ENCODE data around the gene GNS.
"Not testable (repeated sequence)": the region's sequence is repeated elsewhere in the genome, so short reads cannot be mapped to it uniquely, and the experiment has no call there.

GNS gene

GRCh38 chr12:64780132-64780530 lies 20.9 kb upstream of the GNS start:
- DNase-seq (ENCODE audit: low read depth in 1 of 2, low spot score in 1 of 2), result no peak

GRCh38 chr12:64779354-64779974 lies 20.3 kb upstream of the GNS start:
- DNase-seq (ENCODE audit: low read depth in 1 of 2, low spot score in 1 of 2), result no peak

DNA sequence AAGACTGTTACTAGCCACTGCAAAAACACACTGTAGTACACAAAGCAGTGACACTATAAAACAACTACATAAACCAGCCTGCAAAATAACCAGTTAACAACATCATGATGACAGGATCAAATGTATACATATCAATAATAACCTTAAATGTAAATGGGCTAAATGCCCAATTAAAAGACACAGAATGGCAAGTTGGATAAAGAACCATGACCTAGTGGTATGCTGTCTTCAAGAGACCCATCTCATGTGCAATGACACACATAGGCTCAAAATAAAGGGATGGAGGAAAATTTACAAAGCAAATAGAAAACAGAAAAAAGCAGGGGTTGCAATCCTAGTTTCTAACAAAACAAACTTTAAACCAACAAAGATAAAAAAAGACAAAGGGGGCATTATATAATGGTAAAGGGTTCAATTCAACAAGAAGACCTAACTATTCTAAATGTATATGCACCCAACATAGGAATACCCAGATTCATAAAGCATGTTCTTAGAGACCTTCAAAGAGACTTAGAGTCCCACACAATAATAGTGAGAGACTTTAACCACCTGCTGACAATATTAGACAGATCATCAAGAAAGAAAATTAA lies 16.0 kb upstream of the GNS start:
- DNase-seq (ENCODE audit: low read depth in 1 of 2, low spot score in 1 of 2), result not testable (repeated sequence)

GRCh38 chr12:64773386-64773785 lies 14.2 kb upstream of the GNS start:
- DNase-seq (ENCODE audit: low read depth in 1 of 2, low spot score in 1 of 2), result no peak

GRCh38 chr12:64767495-64767894 lies 8.3 kb upstream of the GNS start:
- no peak for DNase-seq (ENCODE audit: low read depth in 1 of 2, low spot score in 1 of 2)

GRCh38 chr12:64760808-64761573 lies 1.8 kb upstream of the GNS start:
- no peak for DNase-seq (ENCODE audit: low read depth in 1 of 2, low spot score in 1 of 2)

DNA sequence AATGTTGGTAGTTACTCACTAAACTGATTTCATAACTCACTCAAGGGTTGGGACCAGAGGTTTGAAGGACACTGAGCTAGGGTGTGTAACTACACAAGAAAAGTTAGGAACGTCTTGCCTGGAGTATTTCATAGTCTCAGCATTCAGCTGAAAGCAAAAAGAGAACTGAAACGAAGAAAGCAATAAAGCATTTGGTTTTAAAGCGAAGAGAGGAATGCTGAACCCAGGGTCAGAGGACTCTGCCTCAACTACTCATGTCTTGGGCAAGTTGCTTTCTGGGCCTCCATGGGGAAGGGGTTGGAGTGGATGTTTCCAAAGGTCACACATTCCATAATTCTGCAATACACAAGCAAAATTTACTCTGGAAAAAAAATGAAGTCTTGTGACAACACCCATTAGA lies 1.4 kb downstream of the GNS start:
- no peak for DNase-seq (ENCODE audit: low read depth in 1 of 2, low spot score in 1 of 2)

DNA sequence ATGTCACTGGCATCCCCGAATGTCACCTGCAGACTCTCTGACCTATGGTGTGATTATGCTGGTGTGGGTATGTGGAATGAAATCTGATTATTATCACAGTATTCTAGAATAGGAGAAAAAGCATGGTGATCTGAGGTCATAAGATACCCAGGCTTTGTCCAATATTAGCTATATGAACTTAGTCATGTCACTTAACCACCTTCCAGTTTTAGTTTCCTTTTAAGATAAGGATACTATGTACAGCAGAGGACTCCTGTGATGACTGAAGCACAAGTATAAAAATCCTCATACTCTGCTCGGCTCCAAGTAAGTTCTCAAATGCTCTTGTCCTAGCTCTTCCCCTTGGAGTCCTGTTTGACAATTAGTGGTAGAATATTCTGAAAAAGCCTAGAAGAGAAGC lies 2.8 kb downstream of the GNS start:
- DNase-seq (ENCODE audit: low read depth in 1 of 2, low spot score in 1 of 2), result no peak

DNA sequence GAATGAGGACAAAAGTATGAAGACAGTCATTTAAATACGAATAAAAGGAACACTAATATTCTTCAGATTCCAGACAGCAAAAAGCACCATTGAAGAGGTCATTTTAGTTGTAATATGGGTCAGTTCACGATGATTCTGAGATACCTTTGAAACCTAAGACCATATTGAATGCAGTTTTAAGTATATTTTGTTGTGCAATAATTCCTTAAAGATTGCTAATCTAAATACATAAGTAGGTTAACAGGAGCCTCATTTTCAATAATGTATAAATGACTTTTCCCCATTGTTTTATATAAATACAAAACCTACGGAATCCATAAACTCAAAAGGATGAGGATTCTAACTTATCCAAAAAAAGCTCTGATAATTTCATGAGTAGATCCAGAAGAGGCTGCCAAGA lies 5.8 kb downstream of the GNS start:
- no peak for DNase-seq (ENCODE audit: low read depth in 1 of 2, low spot score in 1 of 2)

DNA sequence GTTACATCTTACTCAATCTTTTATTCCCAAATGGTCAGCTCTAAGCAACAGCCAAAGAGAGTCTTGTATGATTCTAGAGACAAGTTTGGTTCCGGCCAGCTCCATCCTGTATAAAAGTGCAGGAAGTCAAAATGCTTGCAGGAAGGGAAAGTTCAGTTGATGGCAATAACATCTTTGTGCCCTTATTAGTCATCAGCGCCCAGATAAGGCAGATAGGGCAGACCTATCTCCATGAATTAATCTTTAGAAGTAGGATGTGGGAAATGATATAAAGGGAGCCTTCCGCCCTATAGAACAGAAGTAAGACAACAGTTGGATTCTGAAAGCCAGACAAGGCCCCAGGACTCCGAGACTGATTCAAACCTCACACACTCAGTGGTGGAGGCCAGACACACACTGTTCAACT lies 6.4 kb downstream of the GNS start:
- DNase-seq (ENCODE audit: low read depth in 1 of 2, low spot score in 1 of 2), result no peak

- DNase-seq (ENCODE audit: low read depth in 1 of 2, low spot score in 1 of 2), result no peak
Measured at GRCh38 chr12:64752032-64752431, 7.2 kb downstream of the GNS start.

DNA sequence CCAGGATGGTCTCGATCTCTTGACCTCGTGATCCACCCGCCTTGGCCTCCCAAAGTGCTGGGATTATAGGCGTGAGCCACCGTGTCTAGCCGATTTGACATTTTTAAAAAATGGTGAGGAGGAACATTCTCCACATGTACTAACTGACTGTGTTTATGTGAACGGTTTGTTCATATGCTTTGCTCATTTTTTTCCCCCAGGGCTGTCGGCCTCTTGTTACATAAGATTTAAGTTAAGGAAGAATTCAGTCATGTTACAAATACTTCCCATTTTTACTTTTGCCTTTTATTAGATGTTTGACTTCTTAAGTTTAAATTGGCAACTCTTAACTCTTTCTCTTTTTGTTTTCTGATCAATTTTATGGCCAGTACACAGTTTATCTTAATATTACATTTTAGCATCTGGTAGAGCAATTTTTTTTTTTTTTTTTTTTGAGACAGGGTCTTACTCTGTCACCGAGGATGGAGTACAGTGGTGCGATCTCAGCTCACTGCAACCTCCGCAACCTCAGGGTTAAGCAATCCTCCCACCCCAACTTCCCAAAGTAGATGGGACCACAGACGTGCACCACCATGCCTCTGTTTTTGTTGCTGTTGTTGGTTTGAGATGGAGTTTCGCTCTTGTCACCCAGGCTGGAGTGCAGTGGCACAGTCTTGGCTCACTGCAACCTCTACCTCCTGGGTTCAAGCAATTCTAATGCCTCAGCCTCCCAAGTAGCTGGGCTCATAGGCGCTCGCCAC lies 9.6 kb downstream of the GNS start:
- DNase-seq (ENCODE audit: low read depth in 1 of 2, low spot score in 1 of 2), result no peak

- DNase-seq (ENCODE audit: low read depth in 1 of 2, low spot score in 1 of 2), result no peak
Measured at GRCh38 chr12:64747695-64748094, 11.5 kb downstream of the GNS start.

DNA sequence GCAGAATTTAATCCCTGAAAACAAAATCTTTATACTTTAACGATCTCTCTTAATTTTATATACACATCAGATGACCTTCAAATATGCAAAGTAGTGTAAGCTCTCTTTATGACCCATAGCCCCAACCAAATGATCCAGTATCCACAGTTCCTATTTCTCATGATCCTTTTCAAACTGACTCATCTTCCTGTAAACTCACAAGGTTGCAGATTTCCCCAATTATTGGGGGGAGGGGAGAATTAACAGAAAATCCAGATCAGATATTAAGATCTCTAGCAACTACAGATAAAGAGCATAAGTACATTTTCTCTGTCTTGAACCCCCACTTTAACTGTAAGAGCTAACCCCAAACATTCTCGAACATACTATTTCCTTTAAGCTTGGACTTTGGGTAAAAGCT lies 12.5 kb downstream of the GNS start:
- no peak for DNase-seq (ENCODE audit: low read depth in 1 of 2, low spot score in 1 of 2)

- no peak for DNase-seq (ENCODE audit: low read depth in 1 of 2, low spot score in 1 of 2)
Measured at GRCh38 chr12:64745980-64746379, 13.2 kb downstream of the GNS start.

DNA sequence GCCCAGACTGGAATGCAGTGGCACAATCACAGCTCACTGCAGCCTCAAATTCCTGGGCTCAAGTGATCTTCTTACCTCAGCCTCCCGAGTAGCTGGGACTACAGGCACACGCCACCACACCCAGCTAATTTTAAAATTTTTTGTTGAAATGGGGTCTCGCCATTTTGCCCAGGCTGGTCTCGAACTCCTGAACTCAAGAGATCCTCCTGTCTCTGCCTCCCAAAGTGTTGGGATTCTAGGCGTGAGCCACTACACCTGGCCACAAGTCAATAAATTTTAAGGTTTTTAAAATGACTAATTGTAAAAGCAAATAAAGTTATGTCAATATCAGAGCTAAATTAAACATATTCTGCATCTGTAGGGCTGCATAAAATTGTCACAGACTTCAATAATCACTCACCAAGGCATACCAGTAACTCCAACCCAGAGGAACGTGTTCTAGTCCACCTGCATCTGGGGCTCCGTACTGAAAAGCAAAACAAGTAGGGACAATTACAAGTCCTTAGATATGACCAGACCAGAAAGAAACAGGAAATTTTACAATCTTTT lies 13.9 kb downstream of the GNS start:
- DNase-seq (ENCODE audit: low read depth in 1 of 2, low spot score in 1 of 2), result no peak

GRCh38 chr12:64744422-64745258 lies 14.6 kb downstream of the GNS start:
- no peak for DNase-seq (ENCODE audit: low read depth in 1 of 2, low spot score in 1 of 2)

- DNase-seq (ENCODE audit: low read depth in 1 of 2, low spot score in 1 of 2), result no peak
Measured at GRCh38 chr12:64743206-64743605, 16.0 kb downstream of the GNS start.

- no peak for DNase-seq (ENCODE audit: low read depth in 1 of 2, low spot score in 1 of 2)
Measured at GRCh38 chr12:64742416-64742815, 16.8 kb downstream of the GNS start.

GRCh38 chr12:64740646-64741045 lies 18.6 kb downstream of the GNS start:
- no peak for DNase-seq (ENCODE audit: low read depth in 1 of 2, low spot score in 1 of 2)

DNA sequence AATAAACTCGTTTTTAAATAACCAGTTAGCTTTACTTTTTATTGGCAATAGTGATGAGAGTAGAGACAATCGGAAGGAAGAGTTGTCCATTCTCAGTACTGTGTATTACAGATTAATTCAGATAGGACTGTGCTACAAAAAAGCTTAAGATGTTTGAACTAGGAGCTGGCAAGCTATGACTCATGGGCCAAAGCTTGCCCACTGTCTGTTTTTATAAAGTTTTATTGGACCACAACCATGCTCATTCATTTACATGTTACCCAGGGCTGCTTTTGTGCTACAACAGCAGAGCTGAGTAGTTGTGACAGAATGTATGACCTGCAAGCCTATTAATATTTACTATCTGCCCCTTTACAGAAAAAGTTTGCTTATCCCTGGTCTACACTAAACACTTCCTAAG lies 19.4 kb downstream of the GNS start:
- DNase-seq (ENCODE audit: low read depth in 1 of 2, low spot score in 1 of 2), result no peak

Measured in activated CD4-positive, alpha-beta T cell treated with anti-CD3 and anti-CD28 coated beads, Interleukin-2, amount 50 U/mL, for 24 hours (primary cell).